Measurements from ENCODE around the gene SPATA4. TPM values are rescaled to one million over a fixed set of nuclear protein-coding genes. Genes with fewer than 3 reads are reported as not detected.

The SPATA4 gene
- total and polyA plus RNA-seq, 2 donors (not counting 3 experiments of a cell fraction or from before 2014, with no cell fraction given) = not detected

- H3K9me3 ChIP-seq (replicated peaks; ENCODE audit: control insufficient read depth, insufficient read depth, low read length) = no peaks in the 10 kb centered on the region
- H3K4me2 ChIP-seq (ENCODE audit: insufficient read depth, low read length) = no peak overlapping the region
- BruUV-seq (replicated peaks) = no TSS peak
- dilution Hi-C loops (cut with MboI; ENCODE audit: extremely low pct_ligation_motif_present, low sequenced_read_pairs) = no loop called here
- H3K9me1 ChIP-seq (replicated peaks; ENCODE audit: control insufficient read depth, extremely low read depth, insufficient read depth, low read length) = no peaks in the 10 kb centered on the region
- no peaks in the 10 kb centered on the region for H3K4me1 ChIP-seq (ENCODE audit: control insufficient read depth, extremely low read depth, insufficient read depth, low read length)
- CTCF ChIA-PET = no interaction called here
- TF ChIP-seq GATA2 (IDR thresholded peaks at IDR 0.05; ENCODE audit: insufficient read depth, insufficient read length, low read depth, low read length) (no peak), JUN (IDR thresholded peaks at IDR 0.05; ENCODE audit: borderline replicate concordance, insufficient read depth, insufficient read length, low read depth) (no peak), POLR2A (IDR thresholded peaks at IDR 0.05; ENCODE audit: low read depth, low read length) (no peak), FOS (IDR thresholded peaks at IDR 0.05; ENCODE audit: borderline replicate concordance, insufficient read depth, low read length) (no peak), POLR2AphosphoS5 (IDR thresholded peaks at IDR 0.05; ENCODE audit: insufficient read depth, low read depth, low read length) (no peak), CTCF (IDR thresholded peaks at IDR 0.05; ENCODE audit: extremely low read depth in 1 of 2, insufficient read depth in 1 of 2, low read depth in 1 of 2, low read length in 2 of 2) (no peak), MYC (IDR thresholded peaks at IDR 0.05; ENCODE audit: low read depth, low read length) (no peak), MAX (IDR thresholded peaks at IDR 0.05; ENCODE audit: insufficient read depth, insufficient read length) (no peak), EZH2 (IDR thresholded peaks at IDR 0.05; ENCODE audit: borderline replicate concordance, low read depth, low read length, severe bottlenecking) (no peak)
- POLR2A ChIA-PET = no interaction called here
- H3K36me3 ChIP-seq (ENCODE audit: control insufficient read depth in 2 of 2, extremely low read depth in 1 of 2, insufficient read depth in 2 of 2, low read length in 2 of 2) = no peaks in the 10 kb centered on the region
- H3K79me2 ChIP-seq (ENCODE audit: control insufficient read depth, insufficient read depth, low read length) = no peaks in the 10 kb centered on the region
- DNase-seq (ENCODE audit: low read depth, low spot score) (no peak), FAIRE-seq (no peak)
- H3K9ac ChIP-seq (replicated peaks; ENCODE audit: extremely low read depth, insufficient read depth, low read length) = no peak overlapping the region
- no peaks in the 10 kb centered on the region for H4K20me1 ChIP-seq (replicated peaks; ENCODE audit: control insufficient read depth, extremely low read depth, insufficient read depth, low read length)
- no peak overlapping the region for H3K4me3 ChIP-seq (replicated peaks in 1 of 3; ENCODE audit: insufficient read depth in 1 of 3, low read depth in 1 of 3, low read length in 3 of 3)
- H3K27ac ChIP-seq (ENCODE audit: insufficient read depth, low read depth, low read length) = no peak overlapping the region
- no peaks in the 10 kb centered on the region for H3K27me3 ChIP-seq (ENCODE audit: control insufficient read depth in 2 of 2, insufficient read depth in 2 of 2, low read length in 2 of 2)
- intact Hi-C loops (cut with micrococcal nuclease) = no loop called here
- H2AFZ ChIP-seq (ENCODE audit: low read depth, low read length) = no peak overlapping the region
Observed at GRCh38 chr4:176223561-176223960, 28.2 kb upstream of the SPATA4 start.

Data from endothelial cell of umbilical vein (primary cell).